ENCODE data around the gene RBM25.
A peak's percentile ranks its signal among the peaks of the same experiment; 100 is the strongest.
"Not testable (repeated sequence)": the region's sequence is repeated elsewhere in the genome, so short reads cannot be mapped to it uniquely, and the experiment has no call there.

RBM25 gene

GRCh38 chr14:73105050-73105449 is 46.7 kb downstream of the RBM25 start:
- DNase-seq = no peak

- no peak for DNase-seq
Measured at GRCh38 chr14:73105727-73106126, 47.4 kb downstream of the RBM25 start.

- DNase-seq = no peak
Measured at GRCh38 chr14:73116079-73116665, 57.8 kb downstream of the RBM25 start.

- DNase-seq = peak; percentile 46
Measured at GRCh38 chr14:73124180-73124894, 66.0 kb downstream of the RBM25 start.

- DNase-seq = peak; percentile 62
Measured at GRCh38 chr14:73125169-73125588, 66.8 kb downstream of the RBM25 start.

GRCh38 chr14:73125746-73126145 is 67.4 kb downstream of the RBM25 start:
- DNase-seq = no peak

- DNase-seq = no peak
Measured at GRCh38 chr14:73133795-73134194, 75.5 kb downstream of the RBM25 start.

- DNase-seq = no peak
Measured at GRCh38 chr14:73136085-73136386, 77.7 kb downstream of the RBM25 start.

GRCh38 chr14:73136387-73137225 is 78.3 kb downstream of the RBM25 start, which contains the start of gene PSEN1:
PSEN1 (plus strand) TSS chr14:73136507; CDS start chr14:73148020, 11,513 bp downstream.
- peak; percentile 93 for DNase-seq

- no peak for DNase-seq
Measured at GRCh38 chr14:73140811-73141323, 82.5 kb downstream of the RBM25 start.

- DNase-seq = no peak
Measured at GRCh38 chr14:73142216-73142615, 83.9 kb downstream of the RBM25 start.

- DNase-seq = no peak
Measured at GRCh38 chr14:73143003-73143402, 84.7 kb downstream of the RBM25 start.

- no peak for DNase-seq
Measured at GRCh38 chr14:73143617-73144016, 85.3 kb downstream of the RBM25 start.

- no peak for DNase-seq
Measured at GRCh38 chr14:73145371-73145770, 87.0 kb downstream of the RBM25 start.

GRCh38 chr14:73146111-73146510 is 87.8 kb downstream of the RBM25 start:
- no peak for DNase-seq

- DNase-seq = no peak
Measured at GRCh38 chr14:73149753-73150152, 91.4 kb downstream of the RBM25 start.

GRCh38 chr14:73153272-73153671 is 94.9 kb downstream of the RBM25 start:
- DNase-seq = no peak

GRCh38 chr14:73162251-73162650 is 103.9 kb downstream of the RBM25 start:
- DNase-seq = no peak

- DNase-seq = no peak
Measured at GRCh38 chr14:73166399-73166798, 108.1 kb downstream of the RBM25 start.

- no peak for DNase-seq
Measured at GRCh38 chr14:73167727-73168126, 109.4 kb downstream of the RBM25 start.

- no peak for DNase-seq
Measured at GRCh38 chr14:73168274-73168673, 109.9 kb downstream of the RBM25 start.

GRCh38 chr14:73168691-73169090 is 110.4 kb downstream of the RBM25 start:
- DNase-seq = no peak

GRCh38 chr14:73169855-73170254 is 111.5 kb downstream of the RBM25 start:
- not testable (repeated sequence) for DNase-seq

- DNase-seq = no peak
Measured at GRCh38 chr14:73170686-73171085, 112.4 kb downstream of the RBM25 start.

Measured in DMS79 treated with DMSO at 0.1 percent for 48 hours (cell line).